ENCODE measurements around the gene XXYLT1.
A peak's percentile ranks its signal among the peaks of the same experiment; 100 is the strongest.

DNA sequence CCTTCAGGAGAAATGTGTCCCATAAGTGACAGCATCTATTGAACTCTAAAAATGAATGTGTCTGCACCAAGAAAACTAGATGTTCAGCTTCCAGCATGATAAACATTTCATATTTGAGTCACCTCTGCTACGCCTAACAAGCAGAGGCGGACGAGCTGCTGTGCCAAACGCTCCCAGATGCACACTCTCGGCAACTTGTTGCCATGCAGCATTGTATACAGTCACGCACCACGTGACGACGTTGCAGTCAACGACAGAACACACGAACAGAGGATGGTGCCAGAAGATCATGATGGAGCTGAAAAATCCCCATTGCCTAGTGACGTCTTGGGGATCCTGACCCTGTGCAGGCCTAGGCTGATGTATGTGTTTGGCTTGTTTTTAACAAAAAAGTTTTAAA, 137.5 kb downstream of the XXYLT1 start:
- TF ChIP-seq, protein P1, sequence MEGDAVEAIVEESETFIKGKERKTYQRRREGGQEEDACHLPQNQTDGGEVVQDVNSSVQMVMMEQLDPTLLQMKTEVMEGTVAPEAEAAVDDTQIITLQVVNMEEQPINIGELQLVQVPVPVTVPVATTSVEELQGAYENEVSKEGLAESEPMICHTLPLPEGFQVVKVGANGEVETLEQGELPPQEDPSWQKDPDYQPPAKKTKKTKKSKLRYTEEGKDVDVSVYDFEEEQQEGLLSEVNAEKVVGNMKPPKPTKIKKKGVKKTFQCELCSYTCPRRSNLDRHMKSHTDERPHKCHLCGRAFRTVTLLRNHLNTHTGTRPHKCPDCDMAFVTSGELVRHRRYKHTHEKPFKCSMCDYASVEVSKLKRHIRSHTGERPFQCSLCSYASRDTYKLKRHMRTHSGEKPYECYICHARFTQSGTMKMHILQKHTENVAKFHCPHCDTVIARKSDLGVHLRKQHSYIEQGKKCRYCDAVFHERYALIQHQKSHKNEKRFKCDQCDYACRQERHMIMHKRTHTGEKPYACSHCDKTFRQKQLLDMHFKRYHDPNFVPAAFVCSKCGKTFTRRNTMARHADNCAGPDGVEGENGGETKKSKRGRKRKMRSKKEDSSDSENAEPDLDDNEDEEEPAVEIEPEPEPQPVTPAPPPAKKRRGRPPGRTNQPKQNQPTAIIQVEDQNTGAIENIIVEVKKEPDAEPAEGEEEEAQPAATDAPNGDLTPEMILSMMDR (IDR thresholded peaks at IDR 0.05): no peak
- TF ChIP-seq POLR2AphosphoS5 (IDR thresholded peaks at IDR 0.05) (peak; percentile 53 to 85 (median 61)), POLR2A (IDR thresholded peaks at IDR 0.05) (no peak), EP300 (IDR thresholded peaks at IDR 0.05) (peak in 1 of 4 donors; percentile 80)
